Adrenal gland (tissue), 5 donors: ENCODE measurements around the gene CAPN8.

Experiments
- POLR2A ChIP-seq, 2 donors: fragments of 450-650 bp; IDR thresholded peaks; one replicate each; pipeline ENCODE4 v1.6.1; 2017; ENCODE audit warnings: antibody characterized with exemption in 2 of 2, mild to moderate bottlenecking in 2 of 2, moderate library complexity in 1 of 2
- TF ChIP-seq, protein P1 (sequence below), 6 experiments: fragments of 450-650 bp in 4 of 6; fragments of 200-600 bp in 2 of 6; sonication (generic) in 1 of 6; IDR thresholded peaks; 1 replicate in 5 of 6; 2 replicates in 1 of 6; pipeline versions ENCODE4 v1.5.1 to v1.8.0; 2016 to 2021; ENCODE audit warnings: antibody characterized with exemption in 6 of 6, mild to moderate bottlenecking in 2 of 6, moderate library complexity in 1 of 6
- donor health status: DM: no; HTN: no; CAD: no.

DNA sequence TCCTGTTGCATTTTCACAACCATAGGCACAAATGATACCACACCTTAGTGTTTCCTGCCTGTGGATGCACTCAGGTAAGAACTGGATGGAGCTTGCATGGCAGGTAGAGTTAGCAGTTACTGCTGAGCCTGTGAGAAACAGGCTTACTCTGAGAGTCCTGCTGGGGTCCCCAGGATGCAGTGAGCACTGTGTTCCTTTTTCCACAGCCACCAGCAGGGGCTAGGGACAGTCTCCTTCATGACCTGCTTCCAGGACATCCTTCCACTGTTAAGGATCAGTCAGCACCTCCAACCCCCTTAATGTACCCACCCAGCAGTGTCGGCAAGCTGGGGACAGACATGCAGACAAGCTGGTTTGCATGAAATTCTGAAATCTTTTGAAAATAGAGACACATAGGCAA, 16.3 kb downstream of the CAPN8 start:
- TF ChIP-seq, protein P1, sequence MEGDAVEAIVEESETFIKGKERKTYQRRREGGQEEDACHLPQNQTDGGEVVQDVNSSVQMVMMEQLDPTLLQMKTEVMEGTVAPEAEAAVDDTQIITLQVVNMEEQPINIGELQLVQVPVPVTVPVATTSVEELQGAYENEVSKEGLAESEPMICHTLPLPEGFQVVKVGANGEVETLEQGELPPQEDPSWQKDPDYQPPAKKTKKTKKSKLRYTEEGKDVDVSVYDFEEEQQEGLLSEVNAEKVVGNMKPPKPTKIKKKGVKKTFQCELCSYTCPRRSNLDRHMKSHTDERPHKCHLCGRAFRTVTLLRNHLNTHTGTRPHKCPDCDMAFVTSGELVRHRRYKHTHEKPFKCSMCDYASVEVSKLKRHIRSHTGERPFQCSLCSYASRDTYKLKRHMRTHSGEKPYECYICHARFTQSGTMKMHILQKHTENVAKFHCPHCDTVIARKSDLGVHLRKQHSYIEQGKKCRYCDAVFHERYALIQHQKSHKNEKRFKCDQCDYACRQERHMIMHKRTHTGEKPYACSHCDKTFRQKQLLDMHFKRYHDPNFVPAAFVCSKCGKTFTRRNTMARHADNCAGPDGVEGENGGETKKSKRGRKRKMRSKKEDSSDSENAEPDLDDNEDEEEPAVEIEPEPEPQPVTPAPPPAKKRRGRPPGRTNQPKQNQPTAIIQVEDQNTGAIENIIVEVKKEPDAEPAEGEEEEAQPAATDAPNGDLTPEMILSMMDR (IDR thresholded peaks at IDR 0.05), result no peak
- TF ChIP-seq POLR2A (IDR thresholded peaks at IDR 0.05), result no peak
